AG09319 (cell line): ENCODE data around the gene PHC2.

ENCODE experiments used
- DNase-seq: peaks from one replicate; pipeline ENCODE4 v3.0.0-alpha.2; 2010; ENCODE audit warnings: low read depth; ENCODE audit errors: extremely low read depth
- CTCF ChIP-seq: IDR thresholded peaks from 2 replicates; pipeline ENCODE4 v1.5.1; 2011; ENCODE audit warnings: low read depth, mild to moderate bottlenecking, inconsistent platforms, low read length, moderate library complexity

Gene PHC2

GRCh38 chr1:33344896-33345560 lies 85.9 kb downstream of the PHC2 start:
- no peak for DNase-seq

GRCh38 chr1:33343539-33343938 lies 87.4 kb downstream of the PHC2 start:
- no peak for DNase-seq

More at GRCh38 chr1:33344896-33345560, 85.9 kb downstream of the PHC2 start:
- no peak for TF ChIP-seq CTCF

GRCh38 chr1:33342041-33342723 lies 88.7 kb downstream of the PHC2 start:
- TF ChIP-seq CTCF = no peak
- peak; percentile 93 for DNase-seq

More at GRCh38 chr1:33343539-33343938, 87.4 kb downstream of the PHC2 start:
- TF ChIP-seq CTCF = no peak

- DNase-seq = no peak
- no peak for TF ChIP-seq CTCF
These were observed 89.7 kb downstream of the PHC2 start for GRCh38 chr1:33341190-33341589.

- DNase-seq = no peak
- TF ChIP-seq CTCF = peak; percentile 9
These were observed 91.5 kb downstream of the PHC2 start for GRCh38 chr1:33339413-33339812.

GRCh38 chr1:33338440-33339211 lies 92.3 kb downstream of the PHC2 start:
- no peak for TF ChIP-seq CTCF
- DNase-seq = no peak

GRCh38 chr1:33338048-33338439 lies 92.9 kb downstream of the PHC2 start:
- DNase-seq = no peak
- no peak for TF ChIP-seq CTCF
